Putamen (tissue), 1 donor: Measurements from ENCODE around the gene CYP2U1.
"Not testable (repeated sequence)": the region's sequence is repeated elsewhere in the genome, so short reads cannot be mapped to it uniquely, and the experiment has no call there.

Experiments
- DNase-seq: peaks from one replicate; pipeline ENCODE4 v3.0.0-alpha.2; 2016; ENCODE audit warnings: low spot score

Gene CYP2U1

GRCh38 chr4:107930821-107931774 lies at the start of gene CYP2U1:
TSS of gene CYP2U1 (plus strand) at chr4:107931549. CDS start at chr4:107931644, 95 bp downstream.
- peak; percentile 89 for DNase-seq

- no peak for DNase-seq
Observed at GRCh38 chr4:107885865-107886264, 45.5 kb upstream of the CYP2U1 start.

- no peak for DNase-seq
Observed at GRCh38 chr4:107888237-107888636, 43.1 kb upstream of the CYP2U1 start.

GRCh38 chr4:107890779-107891178 lies 40.6 kb upstream of the CYP2U1 start:
- no peak for DNase-seq

GRCh38 chr4:107891299-107891698 lies 40.0 kb upstream of the CYP2U1 start:
- DNase-seq: no peak

GRCh38 chr4:107893171-107894137 lies 37.9 kb upstream of the CYP2U1 start:
- no peak for DNase-seq

GRCh38 chr4:107894138-107894603 lies 37.2 kb upstream of the CYP2U1 start:
- DNase-seq: no peak

- DNase-seq: no peak
Observed at GRCh38 chr4:107896158-107896645, 35.1 kb upstream of the CYP2U1 start.

GRCh38 chr4:107896646-107897045 lies 34.7 kb upstream of the CYP2U1 start:
- DNase-seq: no peak

GRCh38 chr4:107897823-107898222 lies 33.5 kb upstream of the CYP2U1 start:
- no peak for DNase-seq

- DNase-seq: no peak
Observed at GRCh38 chr4:107900067-107900466, 31.3 kb upstream of the CYP2U1 start.

GRCh38 chr4:107900508-107900907 lies 30.8 kb upstream of the CYP2U1 start:
- DNase-seq: no peak

GRCh38 chr4:107901213-107901934 lies 30.0 kb upstream of the CYP2U1 start:
- no peak for DNase-seq

GRCh38 chr4:107902715-107903114 lies 28.6 kb upstream of the CYP2U1 start:
- no peak for DNase-seq

- not testable (repeated sequence) for DNase-seq
Observed at GRCh38 chr4:107905082-107905481, 26.3 kb upstream of the CYP2U1 start.

- DNase-seq: no peak
Observed at GRCh38 chr4:107906458-107907100, 24.8 kb upstream of the CYP2U1 start.

- DNase-seq: no peak
Observed at GRCh38 chr4:107908377-107908776, 23.0 kb upstream of the CYP2U1 start.

- peak; percentile 63 for DNase-seq
Observed at GRCh38 chr4:107913283-107913899, 18.0 kb upstream of the CYP2U1 start.

- DNase-seq: no peak
Observed at GRCh38 chr4:107915220-107915619, 16.1 kb upstream of the CYP2U1 start.

- no peak for DNase-seq
Observed at GRCh38 chr4:107916623-107917022, 14.7 kb upstream of the CYP2U1 start.

- DNase-seq: no peak
Observed at GRCh38 chr4:107917500-107917899, 13.8 kb upstream of the CYP2U1 start.
